Measurements from ENCODE around the gene SPATA21.

GRCh38 chr1:16433030-16433429, 4.2 kb downstream of the SPATA21 start:
- TF ChIP-seq CTCF (IDR thresholded peaks at IDR 0.05; ENCODE audit: insufficient read depth, low read length, poor library complexity, severe bottlenecking), result no peak
- TF ChIP-seq EZH2phosphoT487 (conservative IDR thresholded peaks at IDR 0.05; ENCODE audit: low read length), result no peak
